Lower leg skin (tissue), 3 donors: ENCODE data around the gene FRS3.

Source experiments
- CTCF ChIP-seq, 3 donors: fragments of 450-650 bp; IDR thresholded peaks; one replicate each; pipeline ENCODE4 v1.5.1; 2016; ENCODE audit warnings: antibody characterized with exemption in 3 of 3, mild to moderate bottlenecking in 3 of 3, moderate library complexity in 2 of 3
- POLR2A ChIP-seq, 2 donors: fragments of 450-650 bp; IDR thresholded peaks; one replicate each; pipeline ENCODE4 v1.6.1; 2016 to 2017; ENCODE audit warnings: antibody characterized with exemption in 2 of 2, mild to moderate bottlenecking in 1 of 2, moderate library complexity in 1 of 2

GRCh38 chr6:41759106-41759904, 20.4 kb downstream of the FRS3 start:
- TF ChIP-seq POLR2A (IDR thresholded peaks at IDR 0.05): no peak
- no peak for TF ChIP-seq CTCF (IDR thresholded peaks at IDR 0.05)
